GM18907 (cell line): ENCODE data around the gene C1QTNF12.
"Not testable (repeated sequence)": the region's sequence is repeated elsewhere in the genome, so short reads cannot be mapped to it uniquely, and the experiment has no call there.

Source experiments
- ATAC-seq: cut with Tn5 transposase; IDR thresholded peaks from one replicate; pipeline ENCODE4 v1.9.1; 2021; ENCODE audit warnings: mild to moderate bottlenecking, moderate library complexity; ENCODE audit not compliant: unreplicated experiment

Gene C1QTNF12

GRCh38 chr1:1200876-1201810 lies 45.4 kb downstream of the C1QTNF12 start:
- ATAC-seq: peak; percentile 54

DNA sequence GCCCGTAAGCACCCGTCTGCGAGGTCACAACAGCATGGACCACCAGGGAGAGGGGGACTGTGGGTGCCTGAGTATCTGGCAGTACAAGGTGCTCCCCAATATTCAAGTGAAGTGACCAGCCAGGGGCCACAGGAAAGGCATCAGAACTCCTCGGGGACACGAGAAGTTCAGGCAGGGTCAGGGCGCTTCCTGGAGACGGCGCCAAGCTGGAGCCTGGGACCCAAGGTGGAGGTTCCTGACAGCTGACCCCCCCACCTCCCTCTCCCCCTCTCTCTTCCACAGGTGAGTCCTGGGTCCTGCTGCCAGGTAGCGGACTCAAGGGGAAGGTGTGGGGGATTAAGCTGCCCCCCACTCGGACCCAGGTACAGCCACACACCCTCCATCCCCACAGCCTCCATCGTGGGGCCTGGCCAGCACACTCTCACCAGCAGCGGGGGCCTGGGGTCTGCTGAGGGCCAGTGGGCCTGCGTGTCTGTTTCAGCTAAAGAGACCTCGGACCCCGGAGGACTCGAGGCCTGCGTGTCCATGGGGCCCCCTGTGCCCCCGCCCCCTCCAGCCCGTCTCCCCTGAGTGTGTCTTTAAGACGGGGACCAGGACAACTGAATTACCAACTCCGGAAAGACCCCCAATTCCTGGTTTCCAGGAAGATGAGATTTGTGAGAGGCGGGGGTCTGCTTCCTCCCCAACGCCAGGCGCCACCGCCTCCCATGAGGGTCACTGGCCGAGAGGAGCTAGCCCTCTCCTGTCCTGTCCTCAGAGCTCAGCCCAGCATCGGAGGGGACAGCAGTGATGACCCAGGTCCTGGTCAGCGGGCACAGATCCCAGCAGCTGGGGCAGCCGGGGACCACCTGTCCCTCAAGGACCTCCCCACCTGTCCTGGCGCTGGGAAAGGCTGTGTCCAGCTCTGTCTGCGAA lies 46.3 kb downstream of the C1QTNF12 start:
- no peak for ATAC-seq

- no peak for ATAC-seq
Measured at GRCh38 chr1:1199141-1199960, 47.2 kb downstream of the C1QTNF12 start.

DNA sequence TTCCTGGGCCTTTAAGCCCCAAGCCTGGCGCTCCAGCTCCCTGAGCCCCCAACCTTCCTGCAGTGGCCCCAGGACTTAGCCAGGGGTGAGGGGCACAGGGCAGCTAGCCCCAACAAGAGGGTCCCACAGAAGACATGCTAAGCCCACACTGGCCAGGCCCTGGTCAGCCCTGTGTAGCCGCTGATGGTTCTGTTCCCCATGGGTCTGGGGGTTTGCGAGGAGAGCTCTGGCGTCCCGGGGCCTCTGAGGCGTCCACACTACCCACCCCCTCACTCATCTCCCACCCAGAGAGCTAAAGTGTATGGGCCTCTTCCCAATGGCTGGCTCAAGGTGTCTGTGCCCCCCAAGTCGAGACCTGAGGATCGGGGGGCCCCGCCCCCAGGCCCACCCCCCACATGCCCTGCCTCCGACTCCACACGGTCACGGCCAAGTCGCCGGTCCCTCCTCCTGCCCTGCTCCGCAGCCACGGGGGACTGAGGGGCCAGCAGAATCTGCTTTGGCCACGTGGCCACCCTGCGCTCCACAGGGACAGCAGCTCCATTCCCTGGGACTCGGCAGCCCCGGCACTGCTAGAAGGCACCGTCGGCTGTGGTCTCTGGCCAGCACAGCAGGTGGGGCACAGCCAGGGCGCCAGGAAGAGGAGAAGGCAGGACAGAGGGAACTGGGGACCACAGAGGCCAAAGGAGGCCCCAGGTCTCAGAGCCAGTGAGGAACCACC lies 47.9 kb downstream of the C1QTNF12 start:
- no peak for ATAC-seq

DNA sequence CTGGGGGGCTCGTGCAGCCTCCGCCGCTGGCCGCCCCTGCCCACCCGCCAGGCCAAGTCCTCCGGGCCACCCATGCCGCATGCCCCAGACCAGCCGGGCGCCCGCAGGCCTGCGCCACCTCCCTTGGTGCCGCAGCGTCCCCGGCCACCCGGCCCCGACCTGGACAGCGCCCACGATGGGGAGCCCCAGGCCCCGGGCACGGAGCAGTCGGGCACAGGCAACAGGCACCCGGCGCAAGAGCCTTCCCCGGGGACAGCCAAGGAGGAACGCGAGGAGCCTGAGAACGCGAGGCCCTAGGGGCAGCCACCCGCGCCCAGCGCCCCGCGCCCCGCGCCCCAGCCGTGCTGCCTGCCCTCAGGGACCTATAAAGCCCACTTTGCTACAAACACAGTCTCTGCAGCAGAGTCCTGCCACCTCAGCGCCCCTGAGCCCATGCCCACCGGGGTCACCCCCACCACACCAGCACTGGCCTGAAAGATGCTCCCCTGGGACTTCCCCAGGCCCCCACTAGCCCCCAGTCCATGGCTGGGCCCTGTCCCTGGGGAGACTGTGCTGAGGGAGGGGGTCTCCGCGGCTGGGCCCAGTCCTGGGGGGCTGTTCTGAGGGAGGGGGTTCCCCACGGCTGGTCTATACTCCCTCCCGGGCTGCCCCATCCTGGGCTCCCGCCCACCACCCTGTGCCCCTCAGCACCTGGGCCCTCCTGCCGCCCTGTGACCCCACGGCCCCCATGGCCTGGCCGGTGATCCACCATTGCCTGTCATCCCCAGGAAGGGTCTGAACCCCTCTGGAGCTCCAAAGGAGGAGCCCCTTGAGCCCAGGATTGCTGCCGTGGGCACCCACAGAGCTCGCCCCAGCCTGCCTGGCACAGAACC lies 48.7 kb downstream of the C1QTNF12 start:
- ATAC-seq: no peak

- no peak for ATAC-seq
Measured at GRCh38 chr1:1197188-1197500, 49.4 kb downstream of the C1QTNF12 start.

DNA sequence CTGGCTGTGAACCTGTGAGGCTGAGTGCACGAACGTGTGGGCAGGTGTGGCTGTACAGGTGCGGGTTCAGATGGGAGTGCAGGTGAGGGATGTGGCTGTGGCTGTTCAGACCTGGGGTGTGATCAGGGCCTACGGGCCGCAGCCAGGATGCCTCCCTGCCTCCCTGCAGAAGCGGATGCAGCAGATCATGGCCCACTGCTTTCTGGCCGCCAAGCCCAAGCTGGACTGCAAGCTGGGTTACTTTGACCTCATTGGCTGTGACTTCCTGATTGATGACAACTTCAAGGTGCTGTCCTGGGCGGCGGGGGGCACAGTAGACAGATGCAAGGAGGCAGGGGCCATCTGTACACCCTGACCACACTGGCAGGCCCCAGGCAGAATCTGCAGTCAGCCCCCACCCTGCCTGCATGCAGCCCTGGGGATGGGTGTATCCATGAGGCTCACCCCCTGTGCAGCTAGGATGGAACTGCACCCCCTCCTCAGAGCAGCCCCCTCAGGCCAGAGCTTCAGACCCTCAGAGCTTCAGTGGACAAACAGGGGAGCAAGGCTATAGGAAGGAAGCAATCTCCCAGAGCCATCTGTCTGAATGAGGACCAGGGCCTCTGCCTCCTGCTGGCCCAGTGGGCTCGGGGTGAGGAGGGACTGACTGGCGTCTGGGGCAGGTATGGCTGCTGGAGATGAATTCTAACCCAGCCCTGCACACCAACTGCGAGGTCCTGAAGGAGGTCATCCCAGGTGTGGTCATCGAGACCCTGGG lies 49.9 kb downstream of the C1QTNF12 start:
- no peak for ATAC-seq

DNA sequence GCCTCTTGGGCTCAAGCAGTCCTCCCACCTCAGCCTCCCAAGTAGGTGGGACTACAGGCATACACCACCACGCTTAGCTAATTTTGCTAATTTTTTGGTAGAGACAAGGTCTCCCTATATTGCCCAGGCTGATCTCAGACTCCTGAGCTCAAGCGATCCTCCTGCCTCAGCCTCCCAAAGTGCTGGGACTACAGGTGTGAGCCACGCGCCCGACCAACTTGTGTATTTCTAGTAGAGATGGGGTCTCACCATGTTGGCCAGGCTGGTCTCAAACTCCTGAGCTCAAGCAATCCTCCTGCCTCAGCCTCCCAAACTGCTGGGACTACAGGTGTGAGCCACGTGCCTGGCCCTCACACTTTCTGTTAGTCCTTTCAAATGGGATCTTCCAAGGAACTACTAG lies 50.8 kb downstream of the C1QTNF12 start:
- not testable (repeated sequence) for ATAC-seq

DNA sequence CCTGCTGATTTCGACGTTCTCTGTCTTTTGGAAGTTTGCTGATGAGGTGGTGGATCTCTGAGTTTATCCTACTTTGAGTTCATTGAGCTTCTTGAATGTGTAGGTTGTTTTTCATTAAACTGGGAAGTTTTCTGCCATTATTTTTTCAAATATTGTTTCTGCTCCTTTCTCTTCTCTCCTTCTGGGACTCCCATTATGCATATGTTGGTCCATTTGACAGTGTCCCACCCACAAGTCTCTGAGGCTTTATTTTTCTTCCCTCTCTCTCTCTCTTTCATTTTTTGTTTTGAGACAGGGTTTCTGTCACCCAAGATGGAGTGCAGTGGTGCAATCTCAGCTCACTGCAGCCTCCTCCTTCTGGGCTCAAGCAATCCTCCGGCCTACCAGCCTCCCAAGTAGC lies 51.8 kb downstream of the C1QTNF12 start:
- ATAC-seq: no peak
